Parathyroid adenoma (tissue), 2 donors: ENCODE results near the gene NISCH.

ENCODE experiments used
- H2AFZ ChIP-seq: fragments of 300-600 bp; sonication (generic); one replicate; pipeline ENCODE4 v1.7.0; 2017; ENCODE audit warnings: antibody characterized with exemption, mild to moderate bottlenecking
- H3K27ac ChIP-seq: fragments of 300-600 bp; sonication (generic); one replicate; pipeline ENCODE4 v1.7.0; 2017
- H3K27me3 ChIP-seq: fragments of 300-600 bp; sonication (generic); one replicate; pipeline ENCODE4 v1.7.0; 2017; ENCODE audit warnings: low read length; ENCODE audit not compliant: control insufficient read depth, insufficient read depth
- H3K36me3 ChIP-seq: fragments of 300-600 bp; sonication (generic); one replicate; pipeline ENCODE4 v1.7.0; 2017; ENCODE audit warnings: low read length; ENCODE audit not compliant: control insufficient read depth, insufficient read depth
- H3K4me1 ChIP-seq: fragments of 300-600 bp; sonication (generic); one replicate; pipeline ENCODE4 v1.7.0; 2017; ENCODE audit warnings: control low read depth
- H3K4me2 ChIP-seq: fragments of 300-600 bp; sonication (generic); one replicate; pipeline ENCODE4 v1.7.0; 2017; ENCODE audit warnings: low read length
- H3K4me3 ChIP-seq: fragments of 300-600 bp; sonication (generic); one replicate; pipeline ENCODE4 v1.7.0; 2017; ENCODE audit warnings: low read depth, low read length
- H3K79me2 ChIP-seq: fragments of 300-600 bp; sonication (generic); one replicate; pipeline ENCODE4 v1.7.0; 2017; ENCODE audit warnings: control low read depth
- H3K9ac ChIP-seq: fragments of 300-600 bp; sonication (generic); one replicate; pipeline ENCODE4 v1.7.0; 2017; ENCODE audit warnings: mild to moderate bottlenecking
- H3K9me3 ChIP-seq: fragments of 300-600 bp; sonication (generic); one replicate; pipeline ENCODE4 v1.7.0; 2017; ENCODE audit warnings: low read length; ENCODE audit not compliant: control insufficient read depth
- CTCF ChIP-seq: fragments of 300-600 bp; sonication (generic); IDR thresholded peaks from one replicate; pipeline ENCODE4 v1.7.0; 2017; ENCODE audit warnings: antibody characterized with exemption, mild to moderate bottlenecking
- donor health status: primary hyperparathyroidism.

The NISCH gene

GRCh38 chr3:52502001-52502400 is 46.6 kb downstream of the NISCH start:
- Histone ChIP-seq H3K36me3 (no peaks in the 10 kb centered on the region), H3K79me2 (no peaks in the 10 kb centered on the region), H3K9ac (no peak overlapping the region), H2AFZ (no peak overlapping the region), H3K4me3 (no peak overlapping the region), H3K9me3 (no peaks in the 10 kb centered on the region), H3K27me3 (no peaks in the 10 kb centered on the region), H3K27ac (no peak overlapping the region), H3K4me1 (no peaks in the 10 kb centered on the region), H3K4me2 (no peak overlapping the region)
- TF ChIP-seq CTCF = no peak

- Histone ChIP-seq H3K79me2 (no peaks in the 10 kb centered on the region), H3K36me3 (no peaks in the 10 kb centered on the region), H3K4me3 (no peak overlapping the region), H3K9ac (no peak overlapping the region), H3K4me2 (no peak overlapping the region), H3K4me1 (no peaks in the 10 kb centered on the region), H3K27ac (no peak overlapping the region), H3K9me3 (no peaks in the 10 kb centered on the region), H2AFZ (no peak overlapping the region), H3K27me3 (no peaks in the 10 kb centered on the region)
- no peak for TF ChIP-seq CTCF
Measured at GRCh38 chr3:52502808-52503350, 47.5 kb downstream of the NISCH start.

GRCh38 chr3:52503788-52504424 is 48.5 kb downstream of the NISCH start:
- no peak for TF ChIP-seq CTCF
- H3K9me3 ChIP-seq = no peaks in the 10 kb centered on the region
- no peak overlapping the region for H3K9ac ChIP-seq
- no peak overlapping the region for H3K27ac ChIP-seq
- no peaks in the 10 kb centered on the region for H3K36me3 ChIP-seq
- no peak overlapping the region for H3K4me3 ChIP-seq
- H3K4me2 ChIP-seq = no peak overlapping the region
- no peaks in the 10 kb centered on the region for H3K4me1 ChIP-seq
- no peak overlapping the region for H2AFZ ChIP-seq
- H3K79me2 ChIP-seq = no peaks in the 10 kb centered on the region
- no peaks in the 10 kb centered on the region for H3K27me3 ChIP-seq

GRCh38 chr3:52504977-52505376 is 49.6 kb downstream of the NISCH start:
- Histone ChIP-seq H3K27ac (no peak overlapping the region), H3K79me2 (no peaks in the 10 kb centered on the region), H3K4me1 (no peaks in the 10 kb centered on the region), H3K27me3 (no peaks in the 10 kb centered on the region), H2AFZ (no peak overlapping the region), H3K4me2 (no peak overlapping the region), H3K36me3 (no peaks in the 10 kb centered on the region), H3K4me3 (no peak overlapping the region), H3K9me3 (no peaks in the 10 kb centered on the region), H3K9ac (no peak overlapping the region)
- TF ChIP-seq CTCF = no peak
